Duodenal mucosa (tissue), 2 donors: Measurements from ENCODE around the gene SERPINA1.
"Not testable (repeated sequence)": the region's sequence is repeated elsewhere in the genome, so short reads cannot be mapped to it uniquely, and the experiment has no call there.

Experiments
- H3K27ac ChIP-seq: one replicate; pipeline ENCODE4 v1.7.0; 2013; ENCODE audit warnings: low read depth, low read length
- H3K27me3 ChIP-seq, 2 donors: one replicate each; pipeline ENCODE4 v1.7.0; 2013; ENCODE audit warnings: low read length in 2 of 2, control low read depth in 1 of 2; ENCODE audit not compliant: insufficient read depth in 2 of 2, control insufficient read depth in 1 of 2
- H3K36me3 ChIP-seq, 2 donors: one replicate each; pipeline ENCODE4 v1.7.0; 2013; ENCODE audit warnings: low read length in 2 of 2, control low read depth in 1 of 2; ENCODE audit not compliant: insufficient read depth in 2 of 2, control insufficient read depth in 1 of 2
- H3K4me1 ChIP-seq, 2 donors: one replicate each; pipeline ENCODE4 v1.7.0; 2013; ENCODE audit warnings: low read length in 2 of 2, control low read depth in 1 of 2; ENCODE audit not compliant: insufficient read depth in 2 of 2, control insufficient read depth in 1 of 2
- H3K4me3 ChIP-seq, 2 donors: one replicate each; pipeline ENCODE4 v1.7.0; 2013; ENCODE audit warnings: low read length in 2 of 2, low read depth in 1 of 2
- H3K9ac ChIP-seq, 2 donors: one replicate each; pipeline ENCODE4 v1.7.0; 2013; ENCODE audit warnings: low read length in 2 of 2, low read depth in 1 of 2
- H3K9me3 ChIP-seq, 2 donors: one replicate each; pipeline ENCODE4 v1.7.0; 2013; ENCODE audit warnings: low read length in 2 of 2, control low read depth in 1 of 2; ENCODE audit not compliant: control insufficient read depth in 1 of 2

SERPINA1 gene

DNA sequence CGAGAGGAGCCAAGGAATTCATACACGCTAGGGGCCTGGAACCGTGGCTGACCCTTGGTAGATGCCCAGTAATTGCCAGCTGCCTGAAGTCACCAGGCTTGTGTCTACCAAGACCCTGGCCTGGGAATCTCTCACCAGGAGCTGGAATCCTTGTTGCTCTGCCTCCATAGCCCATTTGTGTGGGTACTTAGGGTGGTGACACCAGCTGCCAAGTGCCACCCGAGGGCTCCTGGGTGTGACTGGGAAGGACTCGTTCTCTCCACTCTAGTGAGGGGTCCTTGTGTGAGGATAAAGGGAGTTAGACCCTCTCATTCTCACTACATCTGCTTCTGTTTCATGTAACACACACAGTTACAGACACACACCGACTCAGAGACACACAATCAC lies 17.9 kb downstream of the SERPINA1 start:
- H3K27ac ChIP-seq: no peak overlapping the region
- no peak overlapping the region for H3K4me3 ChIP-seq
- no peaks in the 10 kb centered on the region for H3K9me3 ChIP-seq
- H3K9ac ChIP-seq: no peak overlapping the region
- H3K27me3 ChIP-seq: no peaks in the 10 kb centered on the region
- no peaks in the 10 kb centered on the region for H3K4me1 ChIP-seq
- H3K36me3 ChIP-seq: no peaks in the 10 kb centered on the region

DNA sequence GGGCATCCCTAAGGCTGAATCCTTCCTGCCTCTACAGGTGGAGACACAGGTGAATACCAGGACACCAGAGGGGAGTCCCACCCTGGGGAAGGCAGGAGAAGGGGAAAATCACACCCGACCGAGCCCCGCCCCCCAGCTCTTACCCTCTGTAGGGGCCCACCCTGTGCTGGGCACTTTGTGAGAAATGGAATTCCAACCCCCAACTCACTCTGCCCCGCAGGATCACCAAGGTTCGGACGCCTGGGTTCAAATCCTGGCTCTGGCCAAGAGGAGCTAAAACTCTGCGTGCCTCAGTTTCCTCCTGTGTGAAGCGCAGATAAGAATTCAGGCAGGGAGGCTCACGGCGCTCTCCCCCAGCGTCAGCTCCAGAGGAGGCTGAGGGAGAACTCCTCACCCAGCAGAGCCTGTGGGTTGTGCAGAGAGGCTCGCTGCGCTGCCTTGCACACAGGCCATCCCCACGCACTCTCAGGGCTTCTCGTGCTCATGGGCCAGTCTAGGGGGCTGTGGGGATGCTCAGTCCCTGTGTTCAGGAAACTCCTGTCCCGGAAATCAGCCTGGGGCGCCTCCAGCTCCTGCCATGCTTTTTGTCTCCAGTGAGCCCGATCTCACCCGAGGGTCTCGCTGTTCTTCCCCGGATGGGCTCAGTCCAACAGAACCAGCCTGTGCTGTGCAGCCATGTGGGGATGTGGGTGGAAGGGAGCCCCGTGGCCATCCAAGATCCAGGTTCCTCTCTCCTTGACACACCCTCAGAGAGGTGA lies 18.5 kb downstream of the SERPINA1 start:
- not testable (repeated sequence) for H3K9ac ChIP-seq, H3K27ac ChIP-seq, H3K9me3 ChIP-seq, H3K36me3 ChIP-seq, H3K27me3 ChIP-seq, H3K4me1 ChIP-seq, H3K4me3 ChIP-seq

GRCh38 chr14:94368956-94369355 lies 19.4 kb downstream of the SERPINA1 start:
- Histone ChIP-seq H3K36me3 (no peaks in the 10 kb centered on the region), H3K4me1 (no peaks in the 10 kb centered on the region), H3K4me3 (no peak overlapping the region), H3K27me3 (no peaks in the 10 kb centered on the region), H3K9ac (no peak overlapping the region), H3K27ac (no peak overlapping the region), H3K9me3 (no peaks in the 10 kb centered on the region)

DNA sequence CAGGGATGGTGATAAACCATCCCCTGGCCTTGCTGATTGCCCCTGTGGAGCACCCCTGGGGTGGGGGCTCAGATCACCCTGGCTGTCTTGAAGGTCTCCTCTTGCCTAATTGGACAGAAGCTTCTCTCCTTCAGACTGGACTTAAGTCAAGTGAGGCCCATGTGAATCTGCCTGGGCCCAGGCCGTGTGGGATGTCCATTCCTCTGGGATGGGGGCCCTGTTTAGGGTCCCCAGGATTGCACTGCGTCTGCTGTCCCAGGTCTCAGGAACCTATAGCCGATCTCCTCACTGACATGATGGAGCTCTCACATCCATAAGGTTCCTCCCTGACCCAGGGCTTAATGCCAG lies 20.2 kb downstream of the SERPINA1 start:
- H3K27me3 ChIP-seq: no peaks in the 10 kb centered on the region
- no peak overlapping the region for H3K9ac ChIP-seq
- H3K4me1 ChIP-seq: no peaks in the 10 kb centered on the region
- no peak overlapping the region for H3K4me3 ChIP-seq
- H3K9me3 ChIP-seq: no peaks in the 10 kb centered on the region
- H3K36me3 ChIP-seq: no peaks in the 10 kb centered on the region
- H3K27ac ChIP-seq: no peak overlapping the region

DNA sequence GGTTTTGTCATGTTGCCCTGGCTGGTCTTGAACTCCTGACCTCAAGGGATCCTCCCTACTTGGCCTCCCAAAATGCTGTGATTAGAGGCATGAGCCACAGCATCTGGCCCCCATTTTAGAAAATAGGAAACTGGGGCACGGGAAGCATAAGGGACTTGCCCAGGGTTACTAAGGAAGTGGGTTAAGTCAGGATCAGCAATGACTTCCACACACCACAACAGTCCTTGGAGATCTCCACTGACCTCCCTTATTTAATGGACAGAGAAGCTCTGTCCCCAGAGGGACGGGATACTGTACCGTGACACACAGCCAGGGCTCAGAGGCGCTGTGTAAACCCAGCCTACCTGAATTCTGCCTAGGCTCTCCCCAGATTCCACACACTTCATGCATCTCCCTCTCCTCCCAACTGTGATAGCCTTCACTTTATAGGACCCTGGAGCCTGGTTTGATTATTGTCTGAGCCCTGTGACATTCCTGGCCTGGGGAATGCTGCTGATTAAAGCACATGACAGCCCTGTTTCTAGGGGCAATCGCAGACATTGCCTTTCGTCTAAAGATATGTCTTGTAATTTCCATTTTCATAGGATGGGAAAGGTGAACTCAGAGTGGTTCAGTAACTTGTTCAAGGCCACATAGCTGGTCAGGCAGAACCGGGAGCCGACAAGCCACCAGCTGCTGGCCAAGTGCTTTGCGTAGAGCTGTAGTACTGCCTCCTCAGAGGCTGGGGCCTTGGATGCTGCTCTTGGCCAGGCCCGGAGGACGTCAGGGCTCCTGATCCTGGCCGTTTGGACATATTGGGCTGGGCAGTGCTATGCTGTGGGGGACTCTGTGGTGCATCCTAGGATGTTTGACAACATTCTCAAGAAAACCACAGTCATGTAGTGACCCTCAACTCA lies 20.8 kb downstream of the SERPINA1 start:
- H3K4me1 ChIP-seq: no peaks in the 10 kb centered on the region
- no peak overlapping the region for H3K4me3 ChIP-seq
- H3K36me3 ChIP-seq: no peaks in the 10 kb centered on the region
- H3K9ac ChIP-seq: no peak overlapping the region
- no peaks in the 10 kb centered on the region for H3K27me3 ChIP-seq
- no peak overlapping the region for H3K27ac ChIP-seq
- no peaks in the 10 kb centered on the region for H3K9me3 ChIP-seq

DNA sequence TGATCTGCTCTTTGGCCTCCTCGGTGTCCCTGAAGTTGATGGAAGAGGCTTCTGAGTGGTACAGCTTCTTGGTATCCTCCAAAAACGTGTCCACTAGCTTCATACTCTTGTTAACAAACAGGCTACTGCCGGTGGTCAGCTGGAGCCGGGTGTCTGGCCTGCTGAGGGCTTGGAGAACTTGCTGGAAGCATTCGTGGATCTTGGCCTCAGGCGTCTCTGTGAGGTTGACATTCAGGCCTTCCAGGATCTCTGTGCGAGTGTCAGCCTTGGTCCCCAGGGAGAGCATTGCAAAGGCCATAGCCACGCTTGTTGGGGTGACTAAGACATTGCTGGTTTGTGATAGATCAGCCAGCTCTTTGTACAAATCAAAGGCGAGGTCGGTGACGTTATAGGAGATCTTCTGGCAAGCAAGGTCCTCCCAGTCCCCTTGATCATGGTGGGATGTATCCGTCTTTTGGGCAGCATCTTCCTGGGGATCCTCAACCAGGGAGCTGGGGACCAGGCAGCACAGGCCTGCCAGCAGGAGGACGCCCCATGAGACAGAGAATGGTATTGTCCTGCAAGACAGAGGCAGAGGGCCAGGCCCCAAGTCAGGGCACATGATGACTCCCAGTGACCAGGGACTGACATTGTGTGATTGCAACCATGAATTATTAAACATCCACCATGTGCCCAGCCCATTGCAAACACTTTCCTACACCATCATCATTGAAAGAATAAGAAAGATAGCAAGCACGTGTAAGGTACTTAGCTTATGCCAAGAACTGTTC lies 22.1 kb downstream of the SERPINA1 start, which contains the start of gene SERPINA2:
TSS of gene SERPINA2 (minus strand) at position 553 of the 770 bp plus-strand sequence.
- Histone ChIP-seq H3K4me3 (no peak within 1 kb of the TSS), H3K27me3 (no peaks in the 10 kb centered on the region), H3K36me3 (no peaks in the 10 kb centered on the region), H3K9me3 (no peaks in the 10 kb centered on the region), H3K9ac (no peak within 1 kb of the TSS), H3K27ac (no peak within 1 kb of the TSS), H3K4me1 (no peaks in the 10 kb centered on the region)

DNA sequence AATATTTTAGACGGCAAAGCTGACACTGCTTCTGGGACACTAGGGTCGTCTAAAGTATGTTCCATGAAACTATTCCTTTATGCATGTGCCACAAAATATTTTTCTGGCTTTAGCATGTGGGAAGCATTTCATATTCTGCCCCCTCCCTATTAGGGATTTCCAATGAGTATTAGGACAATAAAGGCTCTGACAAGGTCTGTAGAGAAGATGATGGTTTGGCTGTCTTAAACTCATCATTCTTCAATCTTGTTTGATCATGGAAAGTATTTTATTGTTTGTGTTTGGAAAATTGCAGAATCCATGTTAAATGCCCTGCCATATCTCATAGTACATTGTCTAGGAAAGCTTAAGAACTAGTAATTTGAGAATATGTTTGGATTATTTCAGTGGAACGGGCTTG lies 22.8 kb downstream of the SERPINA1 start:
- Histone ChIP-seq H3K4me3 (no peak overlapping the region), H3K9ac (no peak overlapping the region), H3K27ac (no peak overlapping the region), H3K9me3 (no peaks in the 10 kb centered on the region), H3K27me3 (no peaks in the 10 kb centered on the region), H3K4me1 (no peaks in the 10 kb centered on the region), H3K36me3 (no peaks in the 10 kb centered on the region)

GRCh38 chr14:94364964-94365363 lies 23.4 kb downstream of the SERPINA1 start:
- H3K4me3 ChIP-seq: no peak overlapping the region
- no peaks in the 10 kb centered on the region for H3K4me1 ChIP-seq
- no peak overlapping the region for H3K9ac ChIP-seq

GRCh38 chr14:94364037-94364436 lies 24.4 kb downstream of the SERPINA1 start:
- H3K4me1 ChIP-seq: no peaks in the 10 kb centered on the region
- H3K27ac ChIP-seq: no peak overlapping the region
- no peaks in the 10 kb centered on the region for H3K36me3 ChIP-seq
- H3K9ac ChIP-seq: no peak overlapping the region
- no peaks in the 10 kb centered on the region for H3K9me3 ChIP-seq
- H3K4me3 ChIP-seq: no peak overlapping the region
- H3K27me3 ChIP-seq: no peaks in the 10 kb centered on the region

More at GRCh38 chr14:94364964-94365363, 23.4 kb downstream of the SERPINA1 start:
- Histone ChIP-seq H3K27ac (no peak overlapping the region), H3K9me3 (no peaks in the 10 kb centered on the region), H3K36me3 (no peaks in the 10 kb centered on the region), H3K27me3 (no peaks in the 10 kb centered on the region)

GRCh38 chr14:94363151-94363624 lies 25.2 kb downstream of the SERPINA1 start:
- Histone ChIP-seq H3K27me3 (no peaks in the 10 kb centered on the region), H3K9me3 (no peaks in the 10 kb centered on the region), H3K4me3 (no peak overlapping the region), H3K36me3 (no peaks in the 10 kb centered on the region), H3K4me1 (no peaks in the 10 kb centered on the region), H3K27ac (no peak overlapping the region), H3K9ac (no peak overlapping the region)
